Stomach smooth muscle (tissue), 2 donors: ENCODE results near the gene USP47.

Source experiments
- H3K27ac ChIP-seq: one replicate; pipeline ENCODE4 v1.7.0; 2013; ENCODE audit warnings: mild to moderate bottlenecking, low read length, inconsistent platforms
- H3K27me3 ChIP-seq, 2 donors: one replicate each; pipeline ENCODE4 v1.7.0; 2013; ENCODE audit warnings: low read length in 2 of 2; ENCODE audit not compliant: insufficient read depth in 2 of 2, control insufficient read depth in 1 of 2
- H3K36me3 ChIP-seq, 2 donors: one replicate each; pipeline ENCODE4 v1.7.0; 2013; ENCODE audit warnings: low read length in 2 of 2; ENCODE audit not compliant: control insufficient read depth in 2 of 2, insufficient read depth in 2 of 2
- H3K4me1 ChIP-seq: one replicate; pipeline ENCODE4 v1.7.0; 2013; ENCODE audit warnings: low read length; ENCODE audit not compliant: control insufficient read depth, insufficient read depth
- H3K4me3 ChIP-seq, 2 donors: one replicate each; pipeline ENCODE4 v1.7.0; 2013; ENCODE audit warnings: low read length in 2 of 2
- H3K9ac ChIP-seq, 2 donors: one replicate each; pipeline ENCODE4 v1.7.0; 2013; ENCODE audit warnings: low read length in 2 of 2, mild to moderate bottlenecking in 1 of 2
- H3K9me3 ChIP-seq, 2 donors: one replicate each; pipeline ENCODE4 v1.7.0; 2013; ENCODE audit warnings: low read length in 2 of 2; ENCODE audit not compliant: control insufficient read depth in 2 of 2
- donor health status: healthy.
- donor health status: Pancreatic carcinoma.

The USP47 gene

GRCh38 chr11:11866203-11866602 lies 24.4 kb downstream of the USP47 start:
- H3K4me1 ChIP-seq, result no peaks in the 10 kb centered on the region
- no peak overlapping the region for H3K4me3 ChIP-seq
- peaks cover 0 to 2% of the 10 kb centered on the region in 2 donors for H3K9me3 ChIP-seq
- H3K36me3 ChIP-seq, result no peaks in the 10 kb centered on the region
- no peak overlapping the region for H3K9ac ChIP-seq
- no peaks in the 10 kb centered on the region for H3K27me3 ChIP-seq
- H3K27ac ChIP-seq, result no peak overlapping the region

GRCh38 chr11:11867720-11868119 lies 25.9 kb downstream of the USP47 start:
- H3K27me3 ChIP-seq, result no peaks in the 10 kb centered on the region
- H3K36me3 ChIP-seq, result no peaks in the 10 kb centered on the region
- H3K9me3 ChIP-seq, result peaks cover 0 to 2% of the 10 kb centered on the region in 2 donors
- peaks cover 7% of the 10 kb centered on the region for H3K4me1 ChIP-seq
- no peak overlapping the region for H3K9ac ChIP-seq
- H3K27ac ChIP-seq, result no peak overlapping the region
- no peak overlapping the region for H3K4me3 ChIP-seq

- H3K4me3 ChIP-seq, result no peak overlapping the region
- H3K27ac ChIP-seq, result no peak overlapping the region
- H3K36me3 ChIP-seq, result peaks cover 0 to 3% of the 10 kb centered on the region in 2 donors
- peaks cover 0 to under 1% of the 10 kb centered on the region in 2 donors for H3K9me3 ChIP-seq
- peaks cover 7% of the 10 kb centered on the region for H3K4me1 ChIP-seq
- no peak overlapping the region for H3K9ac ChIP-seq
- no peaks in the 10 kb centered on the region for H3K27me3 ChIP-seq
These were observed 30.2 kb downstream of the USP47 start for GRCh38 chr11:11871991-11872401.

DNA sequence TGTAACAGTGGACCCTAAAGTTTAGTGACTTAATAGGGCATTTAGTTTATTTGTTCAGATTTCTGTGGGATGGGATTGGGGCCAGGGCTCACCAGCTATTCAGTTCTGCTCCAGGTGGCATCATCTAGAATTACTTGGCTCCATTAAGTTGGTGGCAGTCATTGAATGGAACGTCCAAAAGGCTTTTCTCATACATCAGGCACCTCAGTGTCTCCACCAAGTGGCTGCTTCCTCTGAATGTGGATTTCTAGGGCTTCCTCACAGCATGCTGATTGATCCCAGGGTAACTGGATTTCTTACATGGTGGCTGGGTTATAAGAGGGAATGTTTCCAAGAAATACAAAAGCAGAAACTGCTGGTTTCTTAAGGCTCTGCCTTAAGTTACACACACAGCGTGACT lies 34.7 kb downstream of the USP47 start:
- H3K9ac ChIP-seq, result no peak overlapping the region
- H3K27ac ChIP-seq, result no peak overlapping the region
- H3K9me3 ChIP-seq, result no peaks in the 10 kb centered on the region
- no peaks in the 10 kb centered on the region for H3K27me3 ChIP-seq
- H3K4me3 ChIP-seq, result no peak overlapping the region
- peaks cover 7% of the 10 kb centered on the region for H3K4me1 ChIP-seq
- H3K36me3 ChIP-seq, result peaks cover 0 to 3% of the 10 kb centered on the region in 2 donors

DNA sequence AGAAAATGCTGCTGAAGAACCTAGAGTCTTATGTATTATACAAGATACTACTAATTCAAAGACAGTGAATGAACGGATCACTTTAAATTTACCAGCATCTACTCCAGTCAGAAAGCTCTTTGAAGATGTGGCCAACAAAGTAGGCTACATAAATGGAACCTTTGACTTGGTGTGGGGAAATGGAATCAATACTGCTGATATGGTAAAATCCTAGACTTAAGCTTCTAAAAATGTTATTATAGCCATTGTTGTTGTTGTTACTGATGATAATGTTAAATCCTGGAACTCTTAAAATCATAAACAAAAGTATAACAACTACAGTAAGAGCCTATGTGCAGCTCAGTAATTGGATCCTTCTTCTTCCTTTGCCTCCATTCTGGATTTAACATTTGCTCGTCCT lies 38.4 kb downstream of the USP47 start:
- H3K9ac ChIP-seq, result no peak overlapping the region
- no peak overlapping the region for H3K4me3 ChIP-seq
- H3K27ac ChIP-seq, result no peak overlapping the region
- H3K4me1 ChIP-seq, result no peaks in the 10 kb centered on the region
- H3K36me3 ChIP-seq, result peaks cover 6 to 9% of the 10 kb centered on the region in 2 donors
- no peaks in the 10 kb centered on the region for H3K9me3 ChIP-seq
- no peaks in the 10 kb centered on the region for H3K27me3 ChIP-seq

DNA sequence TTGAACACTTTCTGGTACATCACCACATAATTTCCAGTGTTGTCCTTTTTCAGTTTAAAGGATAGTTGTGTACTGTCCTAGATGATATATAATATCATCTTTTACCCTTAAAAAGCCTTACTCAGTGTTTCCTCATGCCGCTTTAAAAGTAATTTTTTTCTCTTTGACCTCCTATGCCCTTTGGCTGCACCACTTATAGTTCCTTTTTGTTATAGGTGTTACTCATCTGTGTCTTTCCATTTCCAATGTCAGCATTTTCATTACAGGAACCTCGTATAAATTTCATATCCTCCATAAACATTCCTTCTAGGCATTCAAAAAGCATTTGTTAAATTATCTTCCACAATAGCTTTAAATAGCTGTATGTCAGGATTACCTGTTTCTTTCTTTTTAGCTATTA lies 40.8 kb downstream of the USP47 start:
- Histone ChIP-seq H3K27me3 (no peaks in the 10 kb centered on the region), H3K4me1 (no peaks in the 10 kb centered on the region), H3K36me3 (peaks cover 21 to 26% of the 10 kb centered on the region in 2 donors), H3K4me3 (no peak overlapping the region), H3K9me3 (no peaks in the 10 kb centered on the region), H3K27ac (no peak overlapping the region), H3K9ac (no peak overlapping the region)

GRCh38 chr11:11884351-11884750 lies 42.6 kb downstream of the USP47 start:
- Histone ChIP-seq H3K27ac (no peak overlapping the region), H3K9ac (no peak overlapping the region), H3K4me1 (no peaks in the 10 kb centered on the region), H3K4me3 (no peak overlapping the region), H3K27me3 (no peaks in the 10 kb centered on the region), H3K36me3 (peaks cover 21 to 26% of the 10 kb centered on the region in 2 donors), H3K9me3 (no peaks in the 10 kb centered on the region)

- Histone ChIP-seq H3K9me3 (no peaks in the 10 kb centered on the region), H3K27me3 (no peaks in the 10 kb centered on the region), H3K36me3 (peaks cover 21 to 26% of the 10 kb centered on the region in 2 donors), H3K4me1 (no peaks in the 10 kb centered on the region), H3K9ac (no peak overlapping the region), H3K27ac (no peak overlapping the region), H3K4me3 (no peak overlapping the region)
These were observed 43.2 kb downstream of the USP47 start for GRCh38 chr11:11884774-11885481.

DNA sequence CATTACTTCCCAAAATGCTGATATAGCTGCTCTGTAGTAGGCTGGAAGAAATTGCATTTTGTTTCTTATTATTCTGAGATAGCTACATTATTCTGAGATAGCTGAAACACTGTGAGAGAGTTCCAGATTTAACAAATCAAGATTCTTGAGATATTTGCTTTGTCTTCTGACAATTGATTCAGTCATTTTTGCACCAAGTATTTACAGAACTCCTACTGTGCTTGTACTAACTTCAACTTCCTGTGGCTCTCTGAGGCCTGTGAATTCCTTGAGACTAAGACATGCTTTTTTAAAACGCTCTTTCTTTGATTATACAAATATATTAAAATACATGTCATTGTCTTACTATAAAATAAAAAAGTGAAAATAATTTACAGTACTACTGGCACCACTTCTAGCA lies 52.7 kb downstream of the USP47 start:
- H3K27me3 ChIP-seq, result no peaks in the 10 kb centered on the region
- no peak overlapping the region for H3K27ac ChIP-seq
- H3K9ac ChIP-seq, result no peak overlapping the region
- peaks cover 0 to 9% of the 10 kb centered on the region in 2 donors for H3K36me3 ChIP-seq
- H3K4me3 ChIP-seq, result no peak overlapping the region
- no peaks in the 10 kb centered on the region for H3K4me1 ChIP-seq
- no peaks in the 10 kb centered on the region for H3K9me3 ChIP-seq

GRCh38 chr11:11895672-11896071 lies 53.9 kb downstream of the USP47 start:
- Histone ChIP-seq H3K4me1 (no peaks in the 10 kb centered on the region), H3K9ac (no peak overlapping the region), H3K27me3 (no peaks in the 10 kb centered on the region), H3K36me3 (peaks cover 2 to 6% of the 10 kb centered on the region in 2 donors), H3K4me3 (no peak overlapping the region), H3K27ac (no peak overlapping the region), H3K9me3 (no peaks in the 10 kb centered on the region)

DNA sequence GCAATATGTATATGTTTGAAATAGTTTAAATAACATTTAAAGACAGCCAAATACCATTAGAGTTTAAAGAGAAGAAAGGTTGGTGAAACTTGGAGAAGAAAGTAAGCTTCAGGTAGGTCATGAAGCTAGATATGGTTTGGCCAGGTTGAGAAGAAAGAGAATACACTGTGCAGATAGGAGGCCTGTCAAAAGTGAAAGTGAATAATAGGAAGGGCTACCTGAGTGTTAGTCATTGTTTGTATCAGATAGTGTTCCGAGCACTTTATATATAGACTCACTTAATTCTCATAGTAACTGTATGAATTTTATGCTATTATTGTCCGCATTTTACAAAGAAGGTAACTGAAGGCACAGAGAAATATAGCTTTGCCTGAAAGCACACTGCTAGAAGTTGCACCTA lies 56.9 kb downstream of the USP47 start:
- Histone ChIP-seq H3K4me3 (no peak overlapping the region), H3K9me3 (no peaks in the 10 kb centered on the region), H3K27ac (no peak overlapping the region), H3K27me3 (no peaks in the 10 kb centered on the region), H3K36me3 (peaks cover 0 to 2% of the 10 kb centered on the region in 2 donors), H3K9ac (no peak overlapping the region), H3K4me1 (no peaks in the 10 kb centered on the region)
